Fibroblast of lung (primary cell): ENCODE measurements around the gene ELF3. TPM values are rescaled to one million over a fixed set of nuclear protein-coding genes. Genes with fewer than 3 reads are reported as not detected.
"Not testable (repeated sequence)": the region's sequence is repeated elsewhere in the genome, so short reads cannot be mapped to it uniquely, and the experiment has no call there.

Experiments
- DNase-seq, 2 donors: peaks; one replicate each; pipeline versions ENCODE4 v3.0.0 to v3.0.0-alpha.2; 2010; ENCODE audit warnings: low read depth in 2 of 2
- H2AFZ ChIP-seq: 2 replicates; pipeline ENCODE4 v1.5.1; 2012; ENCODE audit warnings: low read length, control low read depth, inconsistent platforms
- H3K27ac ChIP-seq: 2 replicates; pipeline ENCODE4 v1.5.1; 2011; ENCODE audit warnings: low read length, control low read depth; ENCODE audit not compliant: insufficient read depth
- H3K27me3 ChIP-seq: 2 replicates; pipeline ENCODE4 v1.5.1; 2011; ENCODE audit warnings: mild to moderate bottlenecking, low read length; ENCODE audit not compliant: control insufficient read depth, insufficient read depth
- H3K36me3 ChIP-seq: 2 replicates; pipeline ENCODE4 v1.5.1; 2011; ENCODE audit warnings: low read length; ENCODE audit not compliant: control insufficient read depth, insufficient read depth
- H3K4me1 ChIP-seq: 2 replicates; pipeline ENCODE4 v1.5.1; 2011; ENCODE audit warnings: low read length; ENCODE audit not compliant: control insufficient read depth, insufficient read depth; ENCODE audit errors: extremely low read depth
- H3K4me2 ChIP-seq: 2 replicates; pipeline ENCODE4 v1.5.1; 2011; ENCODE audit warnings: low read length, control low read depth; ENCODE audit not compliant: insufficient read depth; ENCODE audit errors: extremely low read depth
- H3K4me3 ChIP-seq, 4 experiments: fragments of 200-600 bp in 1 of 4; sonication (generic) in 1 of 4; replicated peaks in 1 of 4; 2 replicates each; pipeline ENCODE4 v1.5.1; 2011 to 2016; ENCODE audit warnings: low read length in 4 of 4, low read depth in 3 of 4, mild to moderate bottlenecking in 3 of 4, control low read depth in 2 of 4, inconsistent platforms in 1 of 4, mixed read lengths in 1 of 4; ENCODE audit not compliant: insufficient read depth in 1 of 4; ENCODE audit errors: control extremely low read depth in 1 of 4
- H3K79me2 ChIP-seq: 2 replicates; pipeline ENCODE4 v1.5.1; 2012; ENCODE audit warnings: mild to moderate bottlenecking, low read length, inconsistent platforms; ENCODE audit not compliant: control insufficient read depth, insufficient read depth
- H3K9ac ChIP-seq: 2 replicates; pipeline ENCODE4 v1.5.1; 2011; ENCODE audit warnings: mild to moderate bottlenecking, low read length, control low read depth; ENCODE audit not compliant: insufficient read depth
- H3K9me3 ChIP-seq: 2 replicates; pipeline ENCODE4 v1.5.1; 2012; ENCODE audit warnings: low read depth, low read length; ENCODE audit not compliant: control insufficient read depth, insufficient read depth
- H4K20me1 ChIP-seq: 2 replicates; pipeline ENCODE4 v1.5.1; 2011; ENCODE audit warnings: low read length; ENCODE audit not compliant: control insufficient read depth, insufficient read depth; ENCODE audit errors: extremely low read depth
- CTCF ChIP-seq, 2 donors: IDR thresholded peaks in 1 of 2; conservative IDR thresholded peaks in 1 of 2; 1 replicate in 1 of 2; 2 replicates in 1 of 2; pipeline ENCODE4 v1.5.1; 2011 to 2012; ENCODE audit warnings: low read length in 2 of 2, control low read depth in 1 of 2, inconsistent platforms in 1 of 2, low read depth in 1 of 2, mild to moderate bottlenecking in 1 of 2
- EZH2 ChIP-seq: IDR thresholded peaks from 2 replicates; pipeline ENCODE4 v1.5.1; 2012; ENCODE audit warnings: low read length, control low read depth, mild to moderate bottlenecking; ENCODE audit errors: missing control alignments
- polyA minus RNA-seq: library from RNA; depleted of rRNA, polyadenylated mRNA; stranded (reverse); fragments of >200 nt; gene quantifications from 2 replicates; pipeline ENCODE4 v1.2.3, GENCODE V29; 2011; ENCODE audit warnings: low replicate concordance
- polyA plus RNA-seq, 2 donors: library from polyadenylated mRNA; depleted of rRNA in 1 of 2; stranded (reverse) in 1 of 2; unstranded in 1 of 2; fragments of >200 nt; gene quantifications; 2 replicates each; pipeline ENCODE4 v1.2.1, GENCODE V29; 2011 to 2012; ENCODE audit warnings: missing spikeins in 1 of 2
- total RNA-seq: library from RNA; depleted of rRNA; stranded (reverse); fragments of >200 nt; gene quantifications from 2 replicates; pipeline ENCODE4 v1.2.1, GENCODE V29; 2014

ELF3 gene
- total RNA-seq (0.17 TPM in 1 of 2 replicates, not detected in the other), polyA plus RNA-seq (0.06 and 0.12 TPM in 2 replicates), polyA minus RNA-seq (not detected in 2 replicates)
- polyA plus RNA-seq (2012) = 0.10 TPM in 1 of 2 replicates, not detected in the other

GRCh38 chr1:202010180-202011015 is at the start of gene ELF3:
Gene ELF3, plus strand, starts transcription at chr1:202010587. Its CDS starts 550 bp downstream, at chr1:202011137.
- H4K20me1 ChIP-seq = no peaks in the 10 kb centered on the region
- no peak within 1 kb of the TSS for H3K4me3 ChIP-seq
- no peaks in the 10 kb centered on the region for H3K9me3 ChIP-seq
- peaks cover 2% of the 10 kb centered on the region for H3K36me3 ChIP-seq
- no peak within 1 kb of the TSS for H2AFZ ChIP-seq
- H3K27me3 ChIP-seq = no peaks in the 10 kb centered on the region
- H3K4me1 ChIP-seq = no peaks in the 10 kb centered on the region
- no peak within 1 kb of the TSS for H3K4me2 ChIP-seq
- H3K27ac ChIP-seq = no peak within 1 kb of the TSS
- H3K9ac ChIP-seq = no peak within 1 kb of the TSS
- no peak for TF ChIP-seq CTCF (conservative IDR thresholded peaks at IDR 0.05 in 1 of 2, IDR thresholded peaks at IDR 0.05 in 1 of 2; ENCODE audit: low read depth in 1 of 2, low read length in 2 of 2)
- TF ChIP-seq EZH2 = no peak
- DNase-seq = no peak
- H3K79me2 ChIP-seq = no peaks in the 10 kb centered on the region

- not testable (repeated sequence) for H3K4me2 ChIP-seq, H3K4me1 ChIP-seq, H3K9ac ChIP-seq, H3K9me3 ChIP-seq, H2AFZ ChIP-seq, H3K27me3 ChIP-seq, H3K27ac ChIP-seq, DNase-seq, H4K20me1 ChIP-seq, H3K36me3 ChIP-seq, H3K79me2 ChIP-seq, H3K4me3 ChIP-seq
These were observed 48.0 kb upstream of the ELF3 start for GRCh38 chr1:201962382-201962781.

GRCh38 chr1:201964261-201964660 is 46.1 kb upstream of the ELF3 start:
- Histone ChIP-seq H3K4me1 (no peaks in the 10 kb centered on the region), H3K9ac (no peak overlapping the region), H3K4me2 (no peak overlapping the region), H3K27me3 (no peaks in the 10 kb centered on the region), H3K36me3 (peaks cover 6% of the 10 kb centered on the region), H3K9me3 (no peaks in the 10 kb centered on the region), H4K20me1 (no peaks in the 10 kb centered on the region), H3K79me2 (no peaks in the 10 kb centered on the region), H2AFZ (no peak overlapping the region), H3K27ac (no peak overlapping the region), H3K4me3 (no peak overlapping the region)
- TF ChIP-seq CTCF (conservative IDR thresholded peaks at IDR 0.05 in 1 of 2, IDR thresholded peaks at IDR 0.05 in 1 of 2; ENCODE audit: low read depth in 1 of 2, low read length in 2 of 2) (no peak), EZH2 (no peak)
- DNase-seq = peak in 1 of 2 donors; percentile 69
